K562 (cell line): ENCODE results near the gene ITPR1. TPM values are rescaled to one million over a fixed set of nuclear protein-coding genes. Genes with fewer than 3 reads are reported as not detected.
A peak's percentile ranks its signal among the peaks of the same experiment; 100 is the strongest.

Experiments used
- ATF7 ChIP-seq: fragments of 450-650 bp; IDR thresholded peaks from 2 replicates; pipeline ENCODE4 v1.7.1; 2014; ENCODE audit warnings: mild to moderate bottlenecking, moderate library complexity
- CC2D1A ChIP-seq: fragments of 450-650 bp; IDR thresholded peaks from 2 replicates; pipeline ENCODE4 v1.6.1; 2017; ENCODE audit warnings: mild to moderate bottlenecking
- FOXA1 ChIP-seq: fragments of 450-650 bp; IDR thresholded peaks from 2 replicates; pipeline ENCODE4 v1.6.1; 2016; ENCODE audit warnings: mild to moderate bottlenecking, borderline replicate concordance
- HDAC3 ChIP-seq: fragments of 450-650 bp; IDR thresholded peaks from 2 replicates; pipeline ENCODE4 v1.6.1; 2018; ENCODE audit warnings: borderline replicate concordance, mild to moderate bottlenecking, moderate library complexity; ENCODE audit not compliant: partially characterized antibody
- HDGF ChIP-seq: fragments of 450-650 bp; IDR thresholded peaks from 2 replicates; pipeline ENCODE4 v1.6.1; 2016
- KHSRP ChIP-seq: fragments of 450-650 bp; IDR thresholded peaks from 2 replicates; pipeline ENCODE4 v1.6.1; 2017
- MBD2 ChIP-seq: sonication (generic); IDR thresholded peaks from 2 replicates; pipeline ENCODE4 v1.6.1; 2016; ENCODE audit warnings: low read depth, borderline replicate concordance
- MEF2A ChIP-seq: IDR thresholded peaks from 2 replicates; pipeline ENCODE4 v1.6.1; 2011; ENCODE audit warnings: low read depth, mild to moderate bottlenecking, low read length, moderate library complexity; ENCODE audit not compliant: control insufficient read depth
- NFATC3 ChIP-seq: fragments of 450-650 bp; IDR thresholded peaks from 2 replicates; pipeline ENCODE4 v1.6.1; 2017; ENCODE audit warnings: mild to moderate bottlenecking
- NFIX ChIP-seq: fragments of 250-450 bp; sonication (Bioruptor Pico); IDR thresholded peaks from 2 replicates; pipeline ENCODE4 v1.4.0; 2020; ENCODE audit warnings: low read depth, mild to moderate bottlenecking, moderate library complexity
- SOX6 ChIP-seq: fragments of 450-650 bp; IDR thresholded peaks from 2 replicates; pipeline ENCODE4 v1.6.1; 2014; ENCODE audit warnings: mild to moderate bottlenecking
- SRF ChIP-seq, 2 experiments: fragments of 250-450, 450-650 bp in 1 of 2; sonication (Bioruptor Pico) in 1 of 2; sonication (generic) in 1 of 2; formaldehyde crosslinking; IDR thresholded peaks; 2 replicates each; pipeline versions ENCODE4 v1.5.0 to v1.5.1; 2020 to 2022; ENCODE audit warnings: mild to moderate bottlenecking in 1 of 2, missing genetic modification reagents in 1 of 2
- TAF1 ChIP-seq: IDR thresholded peaks from 2 replicates; pipeline ENCODE4 v1.6.1; 2011; ENCODE audit warnings: mild to moderate bottlenecking, low read length, moderate library complexity; ENCODE audit not compliant: insufficient read depth, control insufficient read depth, severe bottlenecking; ENCODE audit errors: extremely low read depth
- TCF7 ChIP-seq: sonication (generic); IDR thresholded peaks from 2 replicates; pipeline ENCODE4 v1.6.1; 2016; ENCODE audit warnings: antibody characterized with exemption, borderline replicate concordance
- U2AF2 ChIP-seq: fragments of 200-400 bp; formaldehyde crosslinking; optimal IDR thresholded peaks from 2 replicates; pipeline ENCODE3; 2017; ENCODE audit warnings: low read depth, mild to moderate bottlenecking, low read length
- ZBED1 ChIP-seq: IDR thresholded peaks from 2 replicates; pipeline ENCODE4 v1.6.1; 2014
- ZFX ChIP-seq: sonication (generic); formaldehyde crosslinking; IDR thresholded peaks from 2 replicates; pipeline ENCODE4 v1.8.0; 2022; ENCODE audit warnings: mild to moderate bottlenecking, missing genetic modification reagents, moderate library complexity
- ZNF561 ChIP-seq: fragments of 450-650 bp; formaldehyde crosslinking; conservative IDR thresholded peaks from 2 replicates; pipeline ENCODE4 v1.4.0; 2020; ENCODE audit warnings: mild to moderate bottlenecking, moderate library complexity
- ZNF75A ChIP-seq: fragments of 450-650 bp; formaldehyde crosslinking; IDR thresholded peaks from 2 replicates; pipeline ENCODE4 v1.4.0; 2020; ENCODE audit warnings: mild to moderate bottlenecking
- polyA plus RNA-seq, 8 experiments: library from polyadenylated mRNA; depleted of rRNA in 4 of 8; stranded (reverse) in 5 of 8; unstranded in 3 of 8; fragments of >200 nt; fragmentation: Nextera tagmentation in 2 of 8; fragmentation: Illumina TruSeq in 1 of 8; extraction: Ambion mirVana in 2 of 8; extraction: Trizol in 1 of 8; gene quantifications; 2 replicates each; pipeline versions ENCODE4 v1.2.1 to v1.2.3, GENCODE V29; 2011 to 2014; ENCODE audit warnings: inconsistent platforms in 1 of 8, missing spikeins in 1 of 8
- total RNA-seq, 7 experiments: library from RNA; depleted of rRNA in 6 of 7; stranded (reverse); fragments of >200 nt in 6 of 7; fragmentation: Illumina TruSeq in 2 of 7; extraction: Trizol in 2 of 7; gene quantifications; 2 replicates each; pipeline versions ENCODE4 v1.2.1 to v1.2.3, GENCODE V29; 2011 to 2021; ENCODE audit warnings: low replicate concordance in 1 of 7
- TF ChIP-seq, protein P1 (sequence below): fragments of 450-650 bp; conservative IDR thresholded peaks from 2 replicates; pipeline ENCODE4 v1.6.1; 2016; ENCODE audit warnings: missing genetic modification characterization, low read depth, mild to moderate bottlenecking, control low read depth, missing compliant biosample characterization
- TF ChIP-seq, protein P2 (sequence below): sonication (generic); formaldehyde crosslinking; IDR thresholded peaks from 2 replicates; pipeline ENCODE4 v1.9.0; 2022; ENCODE audit warnings: mild to moderate bottlenecking, missing genetic modification reagents
- TF ChIP-seq, protein P3 (sequence below), 3 experiments: fragments of 200-800 bp in 1 of 3; fragments of 250-450 bp in 1 of 3; fragments of 450-650 bp in 1 of 3; sonication (Bioruptor Pico) in 1 of 3; sonication (Bioruptor generic) in 1 of 3; formaldehyde crosslinking in 1 of 3; IDR thresholded peaks; 2 replicates each; pipeline versions ENCODE4 v1.6.1 to v1.8.0; 2016 to 2022; ENCODE audit warnings: mild to moderate bottlenecking in 2 of 3, missing genetic modification characterization in 2 of 3, missing compliant biosample characterization in 1 of 3, moderate library complexity in 1 of 3
- TF ChIP-seq, protein P4 (sequence below): fragments of 250-450 bp; sonication (Bioruptor Pico); IDR thresholded peaks from 2 replicates; pipeline ENCODE4 v1.8.0; 2021; ENCODE audit warnings: mild to moderate bottlenecking, moderate library complexity

The ITPR1 gene
- total and polyA plus RNA-seq, 9 of the 15 experiments (the other 6 are each of a cell fraction or from before 2014, with no cell fraction given), result 22.4 to 40.0 (median 27.4) TPM

DNA sequence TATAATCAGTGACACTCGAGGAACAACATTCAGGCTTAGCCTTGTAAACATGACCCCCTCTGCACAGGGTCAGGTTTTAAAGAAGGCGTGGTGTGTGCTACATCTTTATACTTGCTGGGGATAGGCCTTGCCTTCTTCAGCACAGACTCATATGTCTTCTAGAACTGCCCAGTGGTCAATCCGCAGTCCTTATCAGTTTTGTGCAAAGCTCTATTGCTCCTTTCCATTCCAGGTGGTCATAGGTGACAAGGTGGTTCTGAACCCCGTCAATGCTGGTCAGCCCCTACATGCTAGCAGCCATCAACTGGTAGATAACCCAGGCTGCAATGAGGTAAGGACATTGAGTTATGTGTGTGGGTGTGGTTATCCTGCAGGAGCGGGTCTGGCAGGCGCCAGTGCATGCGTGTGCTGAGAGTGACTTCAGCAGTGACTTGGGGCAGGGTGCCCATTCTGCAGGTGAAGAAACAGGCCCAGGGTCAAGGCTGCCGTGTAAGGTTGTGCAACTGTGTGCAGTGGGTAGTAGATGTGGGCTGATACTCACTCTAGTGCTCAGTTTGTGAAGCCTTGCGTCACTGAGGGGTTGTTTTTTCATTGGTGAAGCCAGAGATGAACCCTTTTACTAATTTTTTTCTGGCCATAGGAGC is 150.9 kb downstream of the ITPR1 start (continued):
- peak in 1 of 2 experiments; percentile 29; a peak in 1 of 4 replicates for TF ChIP-seq SRF (CRISPR knock-in tag; IDR thresholded peaks at IDR 0.05)
- TF ChIP-seq SOX6, result peak; percentile 95
- TF ChIP-seq ZFX (CRISPR knock-in tag), result peak; percentile 49
- TF ChIP-seq HDGF, result peak; percentile 82; the same call in 1 of the 2 replicates
- TF ChIP-seq TAF1, result peak; percentile 64
- TF ChIP-seq ZNF75A, result no peak
- TF ChIP-seq TCF7, result 0 out of 2 replicates have a peak, but pooled peaks have one; percentile 52
- peak; percentile 74 for TF ChIP-seq MBD2
- TF ChIP-seq, protein P1, sequence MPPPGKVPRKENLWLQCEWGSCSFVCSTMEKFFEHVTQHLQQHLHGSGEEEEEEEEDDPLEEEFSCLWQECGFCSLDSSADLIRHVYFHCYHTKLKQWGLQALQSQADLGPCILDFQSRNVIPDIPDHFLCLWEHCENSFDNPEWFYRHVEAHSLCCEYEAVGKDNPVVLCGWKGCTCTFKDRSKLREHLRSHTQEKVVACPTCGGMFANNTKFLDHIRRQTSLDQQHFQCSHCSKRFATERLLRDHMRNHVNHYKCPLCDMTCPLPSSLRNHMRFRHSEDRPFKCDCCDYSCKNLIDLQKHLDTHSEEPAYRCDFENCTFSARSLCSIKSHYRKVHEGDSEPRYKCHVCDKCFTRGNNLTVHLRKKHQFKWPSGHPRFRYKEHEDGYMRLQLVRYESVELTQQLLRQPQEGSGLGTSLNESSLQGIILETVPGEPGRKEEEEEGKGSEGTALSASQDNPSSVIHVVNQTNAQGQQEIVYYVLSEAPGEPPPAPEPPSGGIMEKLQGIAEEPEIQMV (tag), result no peak
- peak; percentile 97; the same call in 1 of the 2 replicates for TF ChIP-seq CC2D1A
- TF ChIP-seq ZBED1, result 0 out of 2 replicates have a peak, but pooled peaks have one; percentile 34
- TF ChIP-seq, protein P2, sequence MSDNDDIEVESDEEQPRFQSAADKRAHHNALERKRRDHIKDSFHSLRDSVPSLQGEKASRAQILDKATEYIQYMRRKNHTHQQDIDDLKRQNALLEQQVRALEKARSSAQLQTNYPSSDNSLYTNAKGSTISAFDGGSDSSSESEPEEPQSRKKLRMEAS (CRISPR knock-in tag), result peak; percentile 91
- TF ChIP-seq ZNF561 (CRISPR knock-in tag), result no peak
- TF ChIP-seq U2AF2, result no peak
- TF ChIP-seq, protein P3, sequence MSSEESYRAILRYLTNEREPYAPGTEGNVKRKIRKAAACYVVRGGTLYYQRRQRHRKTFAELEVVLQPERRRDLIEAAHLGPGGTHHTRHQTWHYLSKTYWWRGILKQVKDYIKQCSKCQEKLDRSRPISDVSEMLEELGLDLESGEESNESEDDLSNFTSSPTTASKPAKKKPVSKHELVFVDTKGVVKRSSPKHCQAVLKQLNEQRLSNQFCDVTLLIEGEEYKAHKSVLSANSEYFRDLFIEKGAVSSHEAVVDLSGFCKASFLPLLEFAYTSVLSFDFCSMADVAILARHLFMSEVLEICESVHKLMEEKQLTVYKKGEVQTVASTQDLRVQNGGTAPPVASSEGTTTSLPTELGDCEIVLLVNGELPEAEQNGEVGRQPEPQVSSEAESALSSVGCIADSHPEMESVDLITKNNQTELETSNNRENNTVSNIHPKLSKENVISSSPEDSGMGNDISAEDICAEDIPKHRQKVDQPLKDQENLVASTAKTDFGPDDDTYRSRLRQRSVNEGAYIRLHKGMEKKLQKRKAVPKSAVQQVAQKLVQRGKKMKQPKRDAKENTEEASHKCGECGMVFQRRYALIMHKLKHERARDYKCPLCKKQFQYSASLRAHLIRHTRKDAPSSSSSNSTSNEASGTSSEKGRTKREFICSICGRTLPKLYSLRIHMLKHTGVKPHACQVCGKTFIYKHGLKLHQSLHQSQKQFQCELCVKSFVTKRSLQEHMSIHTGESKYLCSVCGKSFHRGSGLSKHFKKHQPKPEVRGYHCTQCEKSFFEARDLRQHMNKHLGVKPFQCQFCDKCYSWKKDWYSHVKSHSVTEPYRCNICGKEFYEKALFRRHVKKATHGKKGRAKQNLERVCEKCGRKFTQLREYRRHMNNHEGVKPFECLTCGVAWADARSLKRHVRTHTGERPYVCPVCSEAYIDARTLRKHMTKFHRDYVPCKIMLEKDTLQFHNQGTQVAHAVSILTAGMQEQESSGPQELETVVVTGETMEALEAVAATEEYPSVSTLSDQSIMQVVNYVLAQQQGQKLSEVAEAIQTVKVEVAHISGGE (CRISPR knock-in tag; IDR thresholded peaks at IDR 0.05), result peak in 1 of 3 experiments; percentile 47; a peak in 1 of 6 replicates
- TF ChIP-seq HDAC3, result peak; percentile 94
- peak; percentile 95 for TF ChIP-seq ATF7
- TF ChIP-seq FOXA1, result no peak
- TF ChIP-seq KHSRP, result peak; percentile 86
- peak; percentile 60; the same call in 1 of the 2 replicates for TF ChIP-seq NFATC3
- no peak for TF ChIP-seq NFIX (CRISPR knock-in tag)
- TF ChIP-seq, protein P4, sequence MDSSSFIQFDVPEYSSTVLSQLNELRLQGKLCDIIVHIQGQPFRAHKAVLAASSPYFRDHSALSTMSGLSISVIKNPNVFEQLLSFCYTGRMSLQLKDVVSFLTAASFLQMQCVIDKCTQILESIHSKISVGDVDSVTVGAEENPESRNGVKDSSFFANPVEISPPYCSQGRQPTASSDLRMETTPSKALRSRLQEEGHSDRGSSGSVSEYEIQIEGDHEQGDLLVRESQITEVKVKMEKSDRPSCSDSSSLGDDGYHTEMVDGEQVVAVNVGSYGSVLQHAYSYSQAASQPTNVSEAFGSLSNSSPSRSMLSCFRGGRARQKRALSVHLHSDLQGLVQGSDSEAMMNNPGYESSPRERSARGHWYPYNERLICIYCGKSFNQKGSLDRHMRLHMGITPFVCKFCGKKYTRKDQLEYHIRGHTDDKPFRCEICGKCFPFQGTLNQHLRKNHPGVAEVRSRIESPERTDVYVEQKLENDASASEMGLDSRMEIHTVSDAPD (CRISPR knock-in tag), result no peak
- peak; percentile 50; the same call in 1 of the 2 replicates for TF ChIP-seq MEF2A
